GM12878 (cell line): ENCODE data around the gene PARD6B. TPM values are rescaled to one million over a fixed set of nuclear protein-coding genes. Genes with fewer than 3 reads are reported as not detected.
A peak's percentile ranks its signal among the peaks of the same experiment; 100 is the strongest.
"Not testable (repeated sequence)": the region's sequence is repeated elsewhere in the genome, so short reads cannot be mapped to it uniquely, and the experiment has no call there.

Source experiments
- ATAC-seq: fragments of 200-7000 bp; cut with Tn5 transposase; 3 replicates; pipeline ENCODE4 v1.9.1; 2020; ENCODE audit warnings: mild to moderate bottlenecking, moderate library complexity
- BruUV-seq: library from RNA; stranded (reverse); fragments of 400-500 nt; replicated peaks from 2 replicates; lab custom pipeline; 2021; lab: Mats Ljungman, UMichigan
- CTCF ChIA-PET: fragments of 300-600 bp; sonication (Branson Sonifier 250); formaldehyde crosslinking; extraction: SDS; loops from one replicate; lab custom pipeline; 2021; ENCODE audit warnings: inconsistent platforms; lab: Yijun Ruan, JAX
- POLR2A ChIA-PET: fragments of 350-600 bp; formaldehyde crosslinking; extraction: SDS; loops from one replicate; lab custom pipeline; 2021; ENCODE audit warnings: inconsistent platforms; lab: Charles Lee
- RAD21 ChIA-PET: fragments of 300-600 bp; sonication (Branson Sonifier 250); formaldehyde crosslinking; loops from one replicate; lab custom pipeline; 2023; ENCODE audit warnings: antibody characterized with exemption; ENCODE audit not compliant: unreplicated experiment; lab: Charles Lee
- SMC1A ChIA-PET: fragments of 300-600 bp; sonication (Branson Sonifier 250); formaldehyde crosslinking; loops from one replicate; lab custom pipeline; 2023; ENCODE audit not compliant: unreplicated experiment, uncharacterized antibody; lab: Charles Lee
- DNase-seq: peaks from one replicate; pipeline ENCODE4 v3.0.0-alpha.2; 2011; ENCODE audit warnings: low read depth, low spot score
- FAIRE-seq: peaks from 3 replicates; lab custom pipeline; 2011; peaks lifted over from hg19 to GRCh38; lab: Jason Lieb, UNC
- H2AFZ ChIP-seq: 2 replicates; pipeline ENCODE4 v1.6.0; 2011; ENCODE audit warnings: low read depth, low read length, control low read depth; ENCODE audit not compliant: control insufficient read depth
- H3K27ac ChIP-seq: 2 replicates; pipeline ENCODE4 v1.5.1; 2011; ENCODE audit warnings: control low read depth; ENCODE audit not compliant: control insufficient read depth, insufficient read depth
- H3K27me3 ChIP-seq, 2 experiments: replicated peaks in 1 of 2; 2 replicates each; pipeline versions ENCODE4 v1.6.0 to v1.6.1; 2011; ENCODE audit warnings: low read length in 1 of 2; ENCODE audit not compliant: control insufficient read depth in 2 of 2, insufficient read depth in 2 of 2
- H3K36me3 ChIP-seq, 2 experiments: 2 replicates each; pipeline ENCODE4 v1.5.1; 2011; ENCODE audit warnings: low read length in 1 of 2; ENCODE audit not compliant: control insufficient read depth in 2 of 2, insufficient read depth in 2 of 2
- H3K4me1 ChIP-seq: 2 replicates; pipeline ENCODE4 v1.6.1; 2011; ENCODE audit warnings: mild to moderate bottlenecking, low read length, moderate library complexity, mixed read lengths; ENCODE audit not compliant: control insufficient read depth, insufficient read depth
- H3K4me2 ChIP-seq: 2 replicates; pipeline ENCODE4 v1.6.0; 2011; ENCODE audit warnings: control low read depth; ENCODE audit not compliant: control insufficient read depth, insufficient read depth
- H3K4me3 ChIP-seq: fragments of 200-600 bp; sonication (generic); 2 replicates; pipeline ENCODE4 v1.5.1; 2016
- H3K79me2 ChIP-seq: 2 replicates; pipeline ENCODE4 v1.6.0; 2011; ENCODE audit warnings: low read length; ENCODE audit not compliant: control insufficient read depth, insufficient read depth
- H3K9ac ChIP-seq: 2 replicates; pipeline ENCODE4 v1.8.0; 2011; ENCODE audit warnings: low read length, control low read depth, mixed read lengths; ENCODE audit not compliant: control insufficient read depth, insufficient read depth
- H3K9me3 ChIP-seq: replicated peaks from 3 replicates; pipeline ENCODE4 v1.5.1; 2011; ENCODE audit warnings: mild to moderate bottlenecking, low read length; ENCODE audit not compliant: control insufficient read depth, insufficient read depth
- H4K20me1 ChIP-seq: 2 replicates; pipeline ENCODE4 v1.6.0; 2011; ENCODE audit not compliant: control insufficient read depth, insufficient read depth
- ATF7 ChIP-seq: fragments of 450-650 bp; IDR thresholded peaks from 2 replicates; pipeline ENCODE4 v1.6.1; 2016; ENCODE audit warnings: low read depth, mild to moderate bottlenecking
- CTCF ChIP-seq, 3 experiments: IDR thresholded peaks in 2 of 3; conservative IDR thresholded peaks in 1 of 3; 2 replicates each; pipeline ENCODE4 v1.5.1; 2011; ENCODE audit warnings: low read depth in 3 of 3, low read length in 3 of 3, mild to moderate bottlenecking in 3 of 3, control low read depth in 2 of 3, moderate library complexity in 2 of 3, inconsistent platforms in 1 of 3, mixed read lengths in 1 of 3; ENCODE audit not compliant: control insufficient read depth in 2 of 3, insufficient read depth in 1 of 3; ENCODE audit errors: extremely low read depth in 1 of 3
- IKZF2 ChIP-seq, 2 experiments: fragments of 450-650 bp; IDR thresholded peaks; 2 replicates each; pipeline ENCODE4 v1.6.1; 2017; ENCODE audit warnings: mild to moderate bottlenecking in 2 of 2, moderate library complexity in 2 of 2
- KLF5 ChIP-seq: fragments of 450-650 bp; IDR thresholded peaks from 2 replicates; pipeline ENCODE4 v1.6.1; 2014; ENCODE audit warnings: mild to moderate bottlenecking; ENCODE audit not compliant: partially characterized antibody
- NFXL1 ChIP-seq: fragments of 450-650 bp; IDR thresholded peaks from 2 replicates; pipeline ENCODE4 v1.6.1; 2017; ENCODE audit warnings: antibody characterized with exemption, mild to moderate bottlenecking, borderline replicate concordance
- WGBS: methylation state at CpG from one replicate; pipeline ENCODE4 v1.1.6; 2016; ENCODE audit warnings: low lambda C conversion rate; ENCODE audit not compliant: insufficient replicate concordance, insufficient coverage; ENCODE audit errors: missing lambda C conversion rate; 5-methylcytosine and 5-hydroxymethylcytosine counted together
- in situ Hi-C: fragments of 300-500 bp; cut with MboI; formaldehyde crosslinking; loops from 9 replicates; pipeline ENCODE4 v1.14.3; 2018; ENCODE audit warnings: mixed read lengths
- intact Hi-C: fragments of 100-400 bp; cut with micrococcal nuclease; formaldehyde crosslinking; loops from one replicate; pipeline ENCODE4 v1.14.2; 2022; ENCODE audit not compliant: unreplicated experiment
- polyA plus RNA-seq, 11 experiments: library from polyadenylated mRNA; depleted of rRNA in 4 of 11; unstranded in 6 of 11; stranded (reverse) in 5 of 11; fragments of >200 nt; fragmentation: Nextera tagmentation in 4 of 11; fragmentation: Illumina TruSeq in 1 of 11; extraction: Ambion mirVana in 4 of 11; extraction: Trizol in 1 of 11; gene quantifications; 1 replicate in 1 of 11; 2 replicates in 10 of 11; pipeline versions ENCODE4 v1.2.1 to v1.2.3, GENCODE V29; 2011 to 2016; ENCODE audit warnings: inconsistent platforms in 2 of 11, missing spikeins in 2 of 11, low read depth in 1 of 11
- total RNA-seq, 4 experiments: library from RNA; depleted of rRNA in 3 of 4; stranded (reverse); fragments of >200 nt in 3 of 4; fragmentation: Illumina TruSeq in 1 of 4; extraction: Trizol in 1 of 4; gene quantifications; 2 replicates each; pipeline versions ENCODE4 v1.2.1 to v1.2.3, GENCODE V29; 2013 to 2021

Gene PARD6B
- total and polyA plus RNA-seq, 10 of the 15 experiments (the other 5 are each of a cell fraction or from before 2014, with no cell fraction given), result 0.57 to 4.7 (median 2.0) TPM

- SMC1A ChIA-PET, in situ Hi-C loops: not testable (repeated sequence)
These were observed 40.2 kb downstream of the PARD6B start for GRCh38 chr20:50771419-50772080.

GRCh38 chr20:50772420-50773185 lies 41.2 kb downstream of the PARD6B start:
- RAD21 ChIA-PET, result no interaction called here

More at GRCh38 chr20:50771419-50772080, 40.2 kb downstream of the PARD6B start:
- H3K79me2 ChIP-seq, ATAC-seq, FAIRE-seq, DNase-seq, H3K4me3 ChIP-seq, RAD21 ChIA-PET, H3K4me2 ChIP-seq, POLR2A ChIA-PET, H3K27ac ChIP-seq, CTCF ChIA-PET, BruUV-seq, H2AFZ ChIP-seq, H3K36me3 ChIP-seq, H3K4me1 ChIP-seq, H4K20me1 ChIP-seq, H3K27me3 ChIP-seq, H3K9ac ChIP-seq, H3K9me3 ChIP-seq, intact Hi-C loops: not testable (repeated sequence)
- WGBS, result 48% methylated on average over 4 of the region's 8 CpGs

More at GRCh38 chr20:50772420-50773185, 41.2 kb downstream of the PARD6B start:
- H3K9ac ChIP-seq, result no peak overlapping the region
- no peak for DNase-seq
- 9% methylated on average over 5 of the region's 5 CpGs for WGBS
- H3K4me2 ChIP-seq, result no peak overlapping the region
- FAIRE-seq, result no peak
- POLR2A ChIA-PET, result interaction anchor here (0.6 kb wide), 2 partner anchors 15 to 356 kb away, joined by 3 to 4 read pairs; no protein-coding TSS in a partner anchor
- SMC1A ChIA-PET, result no interaction called here
- H3K27ac ChIP-seq, result no peak overlapping the region
- no peaks in the 10 kb centered on the region for H3K36me3 ChIP-seq
- no peaks in the 10 kb centered on the region for H3K4me1 ChIP-seq
- H3K4me3 ChIP-seq, result no peak overlapping the region
- in situ Hi-C loops (no loop called here), intact Hi-C loops (no loop called here)
- CTCF ChIA-PET, result interaction anchor here (1.9 kb wide), 1 partner anchor 23 kb away, joined by 4 read pairs; no protein-coding TSS in a partner anchor
- no peaks in the 10 kb centered on the region for H3K27me3 ChIP-seq
- H3K9me3 ChIP-seq, result no peaks in the 10 kb centered on the region
- H3K79me2 ChIP-seq, result no peaks in the 10 kb centered on the region
- H4K20me1 ChIP-seq, result no peaks in the 10 kb centered on the region
- BruUV-seq, result no TSS peak
- H2AFZ ChIP-seq, result no peak overlapping the region
- TF ChIP-seq CTCF (IDR thresholded peaks at IDR 0.05 in 2 of 3, conservative IDR thresholded peaks at IDR 0.05 in 1 of 3; ENCODE audit: control insufficient read depth in 2 of 3, extremely low read depth in 1 of 3, insufficient read depth in 1 of 3, low read depth in 3 of 3, low read length in 3 of 3), result no peak
- no peak for TF ChIP-seq ATF7
- no peak for TF ChIP-seq IKZF2 (IDR thresholded peaks at IDR 0.05)
- no peak for TF ChIP-seq KLF5
- TF ChIP-seq NFXL1, result peak; percentile 25; the same call in 1 of the 2 replicates
- ATAC-seq, result no peak
